Smooth muscle cell of the coronary artery (primary cell): ENCODE measurements around the gene TTC39B. TPM values are rescaled to one million over a fixed set of nuclear protein-coding genes. Genes with fewer than 3 reads are reported as not detected.

ENCODE experiments used
- total RNA-seq: library from RNA; depleted of rRNA; stranded (reverse); fragments of >200 nt; gene quantifications from 2 replicates; pipeline ENCODE4 v1.2.3, GENCODE V29; 2014; ENCODE audit warnings: low replicate concordance

Gene TTC39B
- total RNA-seq, result 6.1 and 8.0 TPM in 2 replicates

GRCh38 chr9:15306757-15307522 lies at the start of gene TTC39B:
TSS of gene TTC39B (minus strand) at chr9:15307216. CDS start at chr9:15307125, 91 bp downstream.

Other genes starting within 250 kb of the TTC39B start
- gene SNAPC3, start 115.7 kb upstream of the TTC39B start, total RNA-seq, result 28.5 and 36.6 TPM in 2 replicates
- 13.2 and 25.3 TPM in 2 replicates for gene PSIP1, start 203.8 kb upstream of the TTC39B start, total RNA-seq
- 1.7 and 3.6 TPM in 2 replicates for gene CCDC171, start 245.8 kb upstream of the TTC39B start, total RNA-seq